Tibial nerve (tissue), 4 donors: Measurements from ENCODE around the gene TRIM41. TPM values are rescaled to one million over a fixed set of nuclear protein-coding genes. Genes with fewer than 3 reads are reported as not detected.

Source experiments
- DNase-seq, 2 donors: peaks; one replicate each; pipeline ENCODE4 v3.0.0-alpha.2; 2019; ENCODE audit warnings: low spot score in 2 of 2
- H3K27ac ChIP-seq, 4 donors: fragments of 200-600 bp; sonication (generic) in 3 of 4; one replicate each; pipeline ENCODE4 v1.5.1; 2017 to 2019; ENCODE audit warnings: mild to moderate bottlenecking in 1 of 4
- H3K27me3 ChIP-seq, 2 donors: fragments of 200-600 bp; sonication (generic) in 1 of 2; one replicate each; pipeline versions ENCODE4 v1.5.1 to v1.6.0; 2017 to 2019
- H3K36me3 ChIP-seq, 3 donors: fragments of 200-600 bp; sonication (generic); one replicate each; pipeline ENCODE4 v1.5.1; 2018 to 2019
- H3K4me1 ChIP-seq, 4 donors: fragments of 200-600 bp; sonication (generic) in 3 of 4; one replicate each; pipeline ENCODE4 v1.5.1; 2017 to 2019
- H3K4me3 ChIP-seq, 4 donors: fragments of 200-600 bp; sonication (generic) in 3 of 4; one replicate each; pipeline ENCODE4 v1.5.1; 2017 to 2019; ENCODE audit warnings: mild to moderate bottlenecking in 1 of 4, moderate library complexity in 1 of 4
- H3K9me3 ChIP-seq, 4 donors: fragments of 200-600 bp; sonication (generic) in 3 of 4; one replicate each; pipeline ENCODE4 v1.5.1; 2017 to 2019
- EP300 ChIP-seq, 2 donors: sonication (generic); formaldehyde crosslinking; IDR thresholded peaks; one replicate each; pipeline ENCODE4 v1.6.1; 2017; ENCODE audit warnings: antibody characterized with exemption in 2 of 2, mild to moderate bottlenecking in 1 of 2
- POLR2A ChIP-seq, 2 donors: fragments of 450-650 bp; IDR thresholded peaks; one replicate each; pipeline ENCODE4 v1.6.1; 2017; ENCODE audit warnings: antibody characterized with exemption in 2 of 2, mild to moderate bottlenecking in 2 of 2, moderate library complexity in 2 of 2
- WGBS, 2 donors: methylation state at CpG; one replicate each; pipeline ENCODE4 v1.1.5; 2018; 5-methylcytosine and 5-hydroxymethylcytosine counted together
- total RNA-seq, 4 donors: library from RNA; depleted of rRNA; stranded (reverse); fragments of >200 nt; gene quantifications; one replicate each; pipeline ENCODE4 v1.1.0, GENCODE V29; 2016
- TF ChIP-seq, protein P1 (sequence below), 5 experiments: fragments of 200-600 bp in 3 of 5; fragments of 450-650 bp in 2 of 5; sonication (generic) in 3 of 5; IDR thresholded peaks; one replicate each; pipeline ENCODE4 v1.5.1; 2016 to 2019; ENCODE audit warnings: antibody characterized with exemption in 5 of 5, mild to moderate bottlenecking in 3 of 5, moderate library complexity in 2 of 5

TRIM41 gene
- total RNA-seq, 4 donors from 2014 or later = 17.9 to 25.7 (median 22.7) TPM

DNA sequence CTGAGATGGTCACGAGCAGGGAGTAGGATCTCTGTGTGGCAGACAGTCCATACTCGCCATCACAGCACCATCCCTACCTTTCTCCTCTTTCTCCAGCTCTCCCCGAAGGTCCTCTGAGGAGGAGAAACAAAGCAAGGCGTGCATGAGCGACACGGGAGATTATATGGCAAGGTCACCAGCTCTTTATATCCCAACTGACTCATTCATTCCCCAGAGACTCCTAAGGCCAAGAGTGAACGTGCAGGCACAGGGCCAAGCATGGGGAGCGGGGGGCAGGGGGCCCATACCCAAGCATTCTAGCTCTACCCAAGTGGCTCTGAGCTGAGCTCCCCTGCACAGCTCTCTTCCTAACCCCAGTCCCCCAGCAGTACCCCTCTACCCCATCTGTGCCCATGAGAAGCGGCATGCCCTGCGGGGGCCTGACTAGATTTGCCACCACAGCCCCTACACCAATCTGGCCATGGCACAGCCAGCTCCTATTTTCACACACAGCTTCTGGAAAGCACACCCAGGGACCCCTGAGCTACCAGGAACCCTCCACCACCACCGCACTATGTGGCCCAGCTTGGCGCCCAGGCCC is 24.9 kb upstream of the TRIM41 start:
- H3K36me3 ChIP-seq = peaks cover 0 to 15% (median 0%) of the 10 kb centered on the region in 3 donors
- no peak overlapping the region for H3K27ac ChIP-seq
- H3K9me3 ChIP-seq = no peaks in the 10 kb centered on the region
- peaks cover 0 to 19% (median 0%) of the 10 kb centered on the region in 4 donors for H3K4me1 ChIP-seq
- H3K27me3 ChIP-seq = no peaks in the 10 kb centered on the region
- DNase-seq = no peak
- no peak for TF ChIP-seq POLR2A (IDR thresholded peaks at IDR 0.05)
- TF ChIP-seq, protein P1, sequence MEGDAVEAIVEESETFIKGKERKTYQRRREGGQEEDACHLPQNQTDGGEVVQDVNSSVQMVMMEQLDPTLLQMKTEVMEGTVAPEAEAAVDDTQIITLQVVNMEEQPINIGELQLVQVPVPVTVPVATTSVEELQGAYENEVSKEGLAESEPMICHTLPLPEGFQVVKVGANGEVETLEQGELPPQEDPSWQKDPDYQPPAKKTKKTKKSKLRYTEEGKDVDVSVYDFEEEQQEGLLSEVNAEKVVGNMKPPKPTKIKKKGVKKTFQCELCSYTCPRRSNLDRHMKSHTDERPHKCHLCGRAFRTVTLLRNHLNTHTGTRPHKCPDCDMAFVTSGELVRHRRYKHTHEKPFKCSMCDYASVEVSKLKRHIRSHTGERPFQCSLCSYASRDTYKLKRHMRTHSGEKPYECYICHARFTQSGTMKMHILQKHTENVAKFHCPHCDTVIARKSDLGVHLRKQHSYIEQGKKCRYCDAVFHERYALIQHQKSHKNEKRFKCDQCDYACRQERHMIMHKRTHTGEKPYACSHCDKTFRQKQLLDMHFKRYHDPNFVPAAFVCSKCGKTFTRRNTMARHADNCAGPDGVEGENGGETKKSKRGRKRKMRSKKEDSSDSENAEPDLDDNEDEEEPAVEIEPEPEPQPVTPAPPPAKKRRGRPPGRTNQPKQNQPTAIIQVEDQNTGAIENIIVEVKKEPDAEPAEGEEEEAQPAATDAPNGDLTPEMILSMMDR (IDR thresholded peaks at IDR 0.05) = no peak
- no peak for TF ChIP-seq EP300 (IDR thresholded peaks at IDR 0.05)
- 75 to 86% methylated on average over 12 of the region's 12 CpGs for whole genome bisulfite sequencing, 2 donors
- no peak overlapping the region for H3K4me3 ChIP-seq

DNA sequence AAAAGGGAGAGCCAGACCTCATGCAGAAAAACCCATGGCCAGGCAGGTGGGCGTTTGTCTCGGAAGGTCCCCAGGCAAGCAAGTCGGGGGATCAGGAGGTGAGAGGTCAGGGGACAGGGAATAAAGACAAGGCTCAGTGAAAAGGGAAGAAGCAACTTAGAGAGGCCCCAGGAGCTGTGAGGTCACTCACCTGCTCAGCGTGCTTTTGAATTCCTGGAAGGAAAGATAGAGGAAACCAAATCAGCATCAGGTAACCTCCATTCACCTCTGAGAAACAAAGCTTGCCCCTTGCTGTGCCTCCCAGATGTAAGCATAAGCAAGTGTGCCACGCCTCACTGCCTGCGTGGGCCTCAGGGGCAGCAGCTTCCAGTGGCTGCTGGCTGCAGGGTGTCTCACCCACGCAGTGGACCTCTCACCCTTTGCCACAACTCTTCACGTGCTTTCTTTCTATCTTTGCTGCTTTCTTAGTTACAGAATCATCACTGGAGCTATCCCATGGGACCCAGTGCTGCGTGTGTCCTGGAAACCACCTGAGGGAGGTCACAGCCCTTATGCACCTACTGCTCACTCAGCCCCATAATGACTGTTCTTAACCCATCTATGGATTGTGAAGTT is 24.1 kb upstream of the TRIM41 start:
- no peak overlapping the region for H3K4me3 ChIP-seq
- TF ChIP-seq, protein P1 (IDR thresholded peaks at IDR 0.05) = no peak
- TF ChIP-seq POLR2A (IDR thresholded peaks at IDR 0.05) (no peak), EP300 (IDR thresholded peaks at IDR 0.05) (no peak)
- H3K27me3 ChIP-seq = no peaks in the 10 kb centered on the region
- DNase-seq = no peak
- WGBS, 2 donors = 52 to 53% methylated on average over 9 of the region's 9 CpGs
- H3K9me3 ChIP-seq = no peaks in the 10 kb centered on the region
- H3K4me1 ChIP-seq = peaks cover 0 to 23% (median 1%) of the 10 kb centered on the region in 4 donors
- H3K27ac ChIP-seq = no peak overlapping the region
- peaks cover 0 to 15% (median 0%) of the 10 kb centered on the region in 3 donors for H3K36me3 ChIP-seq

DNA sequence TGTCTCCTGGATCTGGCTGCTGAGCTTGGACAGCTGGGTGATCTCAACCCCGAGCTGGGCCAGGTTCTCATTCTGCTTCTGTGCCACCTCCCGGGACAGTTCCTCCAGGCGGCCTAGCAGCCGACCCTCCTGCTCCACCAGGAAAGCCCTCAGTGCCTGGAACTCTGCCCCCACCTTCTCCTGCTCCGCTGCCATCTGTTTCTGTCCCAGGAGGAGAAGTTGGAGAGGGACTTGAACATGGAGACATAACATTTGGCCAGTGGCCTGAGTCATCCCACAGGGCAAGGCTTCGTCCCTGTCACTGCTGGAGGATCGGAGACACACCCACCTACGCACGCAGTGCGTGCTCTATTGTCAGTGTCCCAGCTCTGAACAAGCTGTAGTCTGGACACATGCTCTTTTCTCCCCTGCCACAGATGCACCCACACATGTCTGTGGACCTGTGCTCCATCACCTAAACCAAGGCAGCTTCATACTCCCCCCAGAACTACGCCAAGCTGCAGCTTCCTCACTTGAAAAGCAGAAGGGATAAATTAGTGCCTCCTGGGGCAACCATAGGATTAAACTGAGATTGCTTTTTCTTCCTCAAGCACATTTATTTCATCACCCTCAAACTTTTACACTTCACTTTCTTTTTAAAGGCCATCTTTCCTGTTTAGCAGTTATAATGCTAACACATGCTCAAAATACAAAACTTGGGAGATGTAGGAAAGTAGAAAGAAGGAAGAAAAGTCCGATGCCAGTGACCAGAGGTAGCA is 23.0 kb upstream of the TRIM41 start:
- H3K27me3 ChIP-seq = no peaks in the 10 kb centered on the region
- no peaks in the 10 kb centered on the region for H3K9me3 ChIP-seq
- H3K27ac ChIP-seq = no peak overlapping the region
- peaks cover 0 to 15% (median 0%) of the 10 kb centered on the region in 3 donors for H3K36me3 ChIP-seq
- TF ChIP-seq, protein P1 (IDR thresholded peaks at IDR 0.05) = no peak
- TF ChIP-seq EP300 (IDR thresholded peaks at IDR 0.05) (no peak), POLR2A (IDR thresholded peaks at IDR 0.05) (no peak)
- H3K4me1 ChIP-seq = peaks cover 0 to 23% (median 3%) of the 10 kb centered on the region in 4 donors
- no peak overlapping the region for H3K4me3 ChIP-seq
- DNase-seq = no peak
- WGBS, 2 donors = 69 to 78% methylated on average over 12 of the region's 12 CpGs

DNA sequence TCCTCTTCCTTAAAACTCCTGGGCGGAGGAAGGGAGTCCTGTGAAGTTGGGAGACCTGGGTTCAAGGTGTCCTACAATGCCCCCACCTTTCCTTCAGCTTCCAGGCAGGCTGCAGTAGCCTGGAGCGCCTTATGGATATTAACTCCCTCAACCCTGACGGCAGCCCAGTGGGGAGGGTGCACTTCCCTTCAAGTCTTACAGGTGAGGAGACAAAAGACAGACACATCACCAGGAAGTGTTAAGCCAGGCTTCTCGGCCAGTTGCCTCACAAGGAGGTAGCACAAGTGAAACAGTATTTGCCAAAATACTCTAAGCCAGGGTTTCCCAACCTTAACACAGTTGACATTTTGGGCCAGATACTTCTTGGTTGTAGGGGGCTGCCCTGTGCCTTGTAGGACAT is 22.3 kb upstream of the TRIM41 start:
- DNase-seq = no peak
- Histone ChIP-seq H3K4me1 (peaks cover 0 to 30% (median 7%) of the 10 kb centered on the region in 4 donors), H3K27ac (no peak overlapping the region), H3K27me3 (no peaks in the 10 kb centered on the region), H3K9me3 (no peaks in the 10 kb centered on the region), H3K4me3 (no peak overlapping the region), H3K36me3 (peaks cover 0 to 9% (median 0%) of the 10 kb centered on the region in 3 donors)
- 60 to 66% methylated on average over 4 of the region's 4 CpGs for WGBS, 2 donors
- TF ChIP-seq, protein P1 (IDR thresholded peaks at IDR 0.05) = no peak
- TF ChIP-seq EP300 (IDR thresholded peaks at IDR 0.05) = no peak
- no peak for TF ChIP-seq POLR2A (IDR thresholded peaks at IDR 0.05)
